Measurements from ENCODE around the gene C6orf58. TPM values are rescaled to one million over a fixed set of nuclear protein-coding genes. Genes with fewer than 3 reads are reported as not detected.

Gene C6orf58
- total RNA-seq, 1 donor from 2014 or later, result not detected

GRCh38 chr6:127608554-127609270, 31.7 kb downstream of the C6orf58 start:
- no peak overlapping the region for H3K27ac Mint-ChIP-seq
- intact Hi-C loops (cut with micrococcal nuclease), result no loop called here
- H3K27me3 Mint-ChIP-seq (ENCODE audit: low read depth), result no peaks in the 10 kb centered on the region
- H3K4me3 Mint-ChIP-seq (ENCODE audit: low read depth), result no peak overlapping the region
- H3K36me3 Mint-ChIP-seq (ENCODE audit: low read depth), result no peaks in the 10 kb centered on the region
- H3K9me3 Mint-ChIP-seq, result no peaks in the 10 kb centered on the region
- DNase-seq (ENCODE audit: low spot score), result no peak
- H3K4me1 Mint-ChIP-seq (ENCODE audit: low read depth), result no peaks in the 10 kb centered on the region

- H3K4me1 Mint-ChIP-seq (ENCODE audit: low read depth), result no peaks in the 10 kb centered on the region
- H3K27ac Mint-ChIP-seq, result no peak overlapping the region
- intact Hi-C loops (cut with micrococcal nuclease), result no loop called here
- H3K4me3 Mint-ChIP-seq (ENCODE audit: low read depth), result no peak overlapping the region
- DNase-seq (ENCODE audit: low spot score), result no peak
- no peaks in the 10 kb centered on the region for H3K9me3 Mint-ChIP-seq
- H3K36me3 Mint-ChIP-seq (ENCODE audit: low read depth), result no peaks in the 10 kb centered on the region
- peaks cover 2% of the 10 kb centered on the region for H3K27me3 Mint-ChIP-seq (ENCODE audit: low read depth)
These were observed 41.8 kb downstream of the C6orf58 start for GRCh38 chr6:127618729-127619128.

GRCh38 chr6:127630800-127631199, 53.8 kb downstream of the C6orf58 start:
- intact Hi-C loops (cut with micrococcal nuclease), result no loop called here
- no peaks in the 10 kb centered on the region for H3K9me3 Mint-ChIP-seq
- no peaks in the 10 kb centered on the region for H3K27me3 Mint-ChIP-seq (ENCODE audit: low read depth)
- H3K36me3 Mint-ChIP-seq (ENCODE audit: low read depth), result no peaks in the 10 kb centered on the region
- no peaks in the 10 kb centered on the region for H3K4me1 Mint-ChIP-seq (ENCODE audit: low read depth)
- H3K4me3 Mint-ChIP-seq (ENCODE audit: low read depth), result no peak overlapping the region
- no peak for DNase-seq (ENCODE audit: low spot score)
- H3K27ac Mint-ChIP-seq, result no peak overlapping the region

- Mint-ChIP-seq H3K4me3 (ENCODE audit: low read depth) (no peak overlapping the region), H3K27me3 (ENCODE audit: low read depth) (no peaks in the 10 kb centered on the region), H3K9me3 (no peaks in the 10 kb centered on the region), H3K4me1 (ENCODE audit: low read depth) (no peaks in the 10 kb centered on the region), H3K36me3 (ENCODE audit: low read depth) (no peaks in the 10 kb centered on the region), H3K27ac (no peak overlapping the region)
- intact Hi-C loops (cut with micrococcal nuclease), result no loop called here
- no peak for DNase-seq (ENCODE audit: low spot score)
These were observed 57.2 kb downstream of the C6orf58 start for GRCh38 chr6:127634178-127634577.

- no peaks in the 10 kb centered on the region for H3K9me3 Mint-ChIP-seq
- H3K27ac Mint-ChIP-seq, result no peak overlapping the region
- no peaks in the 10 kb centered on the region for H3K27me3 Mint-ChIP-seq (ENCODE audit: low read depth)
- no peak for DNase-seq (ENCODE audit: low spot score)
- intact Hi-C loops (cut with micrococcal nuclease), result no loop called here
- H3K4me3 Mint-ChIP-seq (ENCODE audit: low read depth), result no peak overlapping the region
- no peaks in the 10 kb centered on the region for H3K36me3 Mint-ChIP-seq (ENCODE audit: low read depth)
- no peaks in the 10 kb centered on the region for H3K4me1 Mint-ChIP-seq (ENCODE audit: low read depth)
These were observed 58.1 kb downstream of the C6orf58 start for GRCh38 chr6:127635091-127635490.

- Mint-ChIP-seq H3K27me3 (ENCODE audit: low read depth) (peaks cover 1% of the 10 kb centered on the region), H3K4me1 (ENCODE audit: low read depth) (no peaks in the 10 kb centered on the region), H3K27ac (no peak overlapping the region), H3K4me3 (ENCODE audit: low read depth) (no peak overlapping the region), H3K9me3 (no peaks in the 10 kb centered on the region), H3K36me3 (ENCODE audit: low read depth) (no peaks in the 10 kb centered on the region)
- intact Hi-C loops (cut with micrococcal nuclease), result no loop called here
- DNase-seq (ENCODE audit: low spot score), result no peak
These were observed 60.9 kb downstream of the C6orf58 start for GRCh38 chr6:127637830-127638409.

Other genes with a start within 250 kb of the C6orf58 start
- gene ECHDC1, start 233.6 kb upstream of the C6orf58 start, total RNA-seq, result 60.9 and 61.6 TPM in 2 replicates
- gene KIAA0408, start 117.8 kb upstream of the C6orf58 start, total RNA-seq, result 18.5 and 19.6 TPM in 2 replicates